Adipocyte (in vitro differentiated cells): ENCODE measurements around the gene IKZF5.

ENCODE experiments used
- DNase-seq: peaks from one replicate; pipeline ENCODE4 v3.0.0-alpha.2; 2015; ENCODE audit warnings: low read depth
- H3K27me3 ChIP-seq: replicated peaks from 2 replicates; pipeline ENCODE4 v1.7.0; 2013; ENCODE audit warnings: mild to moderate bottlenecking, low read length, moderate library complexity; ENCODE audit not compliant: control insufficient read depth, insufficient read depth
- H3K36me3 ChIP-seq: 2 replicates; pipeline ENCODE4 v1.7.0; 2013; ENCODE audit warnings: low read length, mild to moderate bottlenecking, moderate library complexity; ENCODE audit not compliant: control insufficient read depth, insufficient read depth, severe bottlenecking
- H3K4me1 ChIP-seq: 2 replicates; pipeline ENCODE4 v1.7.0; 2013; ENCODE audit warnings: mild to moderate bottlenecking, low read length, moderate library complexity; ENCODE audit not compliant: control insufficient read depth, insufficient read depth
- H3K4me3 ChIP-seq: 2 replicates; pipeline ENCODE4 v1.7.0; 2013; ENCODE audit warnings: mild to moderate bottlenecking, low read length, moderate library complexity
- H3K9ac ChIP-seq: 2 replicates; pipeline ENCODE4 v1.7.0; 2013; ENCODE audit warnings: mild to moderate bottlenecking, low read length, moderate library complexity
- H3K9me3 ChIP-seq: 2 replicates; pipeline ENCODE4 v1.7.0; 2013; ENCODE audit warnings: mild to moderate bottlenecking, low read length, moderate library complexity; ENCODE audit not compliant: control insufficient read depth

The IKZF5 gene

GRCh38 chr10:122997864-122998263, 10.7 kb downstream of the IKZF5 start:
- no peaks in the 10 kb centered on the region for H3K27me3 ChIP-seq
- H3K36me3 ChIP-seq: peaks cover 48% of the 10 kb centered on the region
- H3K4me3 ChIP-seq: no peak overlapping the region
- H3K9ac ChIP-seq: no peak overlapping the region
- no peaks in the 10 kb centered on the region for H3K4me1 ChIP-seq
- H3K9me3 ChIP-seq: no peaks in the 10 kb centered on the region
- no peak for DNase-seq

DNA sequence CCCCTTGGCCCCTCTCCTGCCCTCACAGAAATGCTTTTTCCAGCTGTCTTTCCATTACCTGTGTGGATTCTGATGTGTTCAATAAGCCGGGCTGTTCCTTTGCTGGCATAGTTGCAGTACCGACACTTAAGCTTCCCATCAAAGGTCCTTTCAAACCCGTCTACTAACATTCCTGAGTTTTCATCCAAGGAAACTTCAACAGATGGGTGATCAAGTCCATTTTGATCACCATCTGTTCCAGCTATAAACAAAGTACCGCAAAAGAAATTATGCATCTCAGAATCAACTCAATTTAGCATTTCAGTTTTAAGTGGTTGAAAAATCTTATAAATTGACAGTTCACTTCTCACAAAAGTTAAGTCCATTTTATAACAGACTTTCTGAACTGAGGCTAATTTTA, 12.7 kb downstream of the IKZF5 start:
- no peak overlapping the region for H3K4me3 ChIP-seq
- no peaks in the 10 kb centered on the region for H3K27me3 ChIP-seq
- no peaks in the 10 kb centered on the region for H3K9me3 ChIP-seq
- DNase-seq: no peak
- no peak overlapping the region for H3K9ac ChIP-seq
- H3K36me3 ChIP-seq: peaks cover 63% of the 10 kb centered on the region
- H3K4me1 ChIP-seq: no peaks in the 10 kb centered on the region

DNA sequence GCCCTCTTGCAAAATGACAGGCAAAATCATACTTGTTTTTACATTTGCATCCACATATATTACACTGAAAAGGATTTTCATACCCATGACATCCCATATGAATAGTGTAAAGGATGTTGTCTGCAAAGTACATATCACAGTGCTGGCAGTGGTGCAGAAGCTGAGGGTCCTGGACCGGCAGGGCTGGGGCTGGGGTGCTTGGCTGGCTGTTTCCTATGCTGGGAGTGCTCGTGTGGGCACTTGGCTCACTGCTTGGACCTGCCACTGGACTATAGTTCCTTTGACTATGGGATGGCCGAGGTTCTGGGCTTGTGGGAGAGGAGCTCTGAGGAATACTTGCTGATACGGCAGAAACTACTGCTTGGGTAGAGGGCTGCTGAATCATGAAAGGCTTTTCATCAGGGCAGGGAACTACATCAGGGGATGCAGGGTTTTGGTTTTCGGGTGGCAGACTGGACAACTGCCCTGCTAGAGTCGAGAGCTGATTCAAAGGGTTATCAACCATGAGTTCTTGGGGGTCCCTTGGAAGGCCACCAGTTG, 14.7 kb downstream of the IKZF5 start:
- no peak overlapping the region for H3K9ac ChIP-seq
- peaks cover 67% of the 10 kb centered on the region for H3K36me3 ChIP-seq
- no peaks in the 10 kb centered on the region for H3K9me3 ChIP-seq
- H3K4me3 ChIP-seq: no peak overlapping the region
- H3K27me3 ChIP-seq: no peaks in the 10 kb centered on the region
- H3K4me1 ChIP-seq: no peaks in the 10 kb centered on the region
- DNase-seq: no peak

- no peaks in the 10 kb centered on the region for H3K4me1 ChIP-seq
- H3K36me3 ChIP-seq: peaks cover 63% of the 10 kb centered on the region
- no peak overlapping the region for H3K9ac ChIP-seq
- no peaks in the 10 kb centered on the region for H3K27me3 ChIP-seq
- no peaks in the 10 kb centered on the region for H3K9me3 ChIP-seq
- H3K4me3 ChIP-seq: no peak overlapping the region
- DNase-seq: no peak
Measured at GRCh38 chr10:122992031-122992585, 16.5 kb downstream of the IKZF5 start.

DNA sequence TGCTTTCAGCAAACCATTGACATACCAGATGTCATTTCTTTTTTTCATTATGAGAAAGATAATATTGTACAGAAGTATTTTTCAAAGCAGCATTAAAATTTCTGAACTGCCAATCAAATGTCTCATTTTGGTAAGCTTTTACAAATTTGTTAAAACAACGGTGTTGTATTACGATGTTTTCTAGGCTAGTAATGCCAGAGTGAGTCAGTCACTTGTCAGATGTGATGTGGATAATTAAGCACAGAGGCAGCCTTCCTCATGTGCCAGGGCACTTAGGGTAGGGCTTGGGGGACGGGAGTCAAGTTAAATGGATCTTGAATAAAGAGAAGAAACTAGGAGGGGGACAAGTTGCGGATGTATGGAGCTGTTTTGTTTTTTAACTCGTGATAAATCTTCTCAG, 18.3 kb downstream of the IKZF5 start:
- Histone ChIP-seq H3K36me3 (peaks cover 57% of the 10 kb centered on the region), H3K9ac (no peak overlapping the region), H3K4me1 (no peaks in the 10 kb centered on the region), H3K9me3 (no peaks in the 10 kb centered on the region), H3K27me3 (no peaks in the 10 kb centered on the region), H3K4me3 (no peak overlapping the region)
- DNase-seq: peak; percentile 49

- H3K4me3 ChIP-seq: no peak overlapping the region
- H3K36me3 ChIP-seq: peaks cover 40% of the 10 kb centered on the region
Measured at GRCh38 chr10:122988501-122988900, 20.1 kb downstream of the IKZF5 start.

GRCh38 chr10:122986335-122986734, 22.3 kb downstream of the IKZF5 start:
- H3K9ac ChIP-seq: no peak overlapping the region
- peaks cover 3% of the 10 kb centered on the region for H3K4me1 ChIP-seq
- no peak overlapping the region for H3K4me3 ChIP-seq
- no peaks in the 10 kb centered on the region for H3K27me3 ChIP-seq
- DNase-seq: no peak
- H3K36me3 ChIP-seq: peaks cover 26% of the 10 kb centered on the region
- no peaks in the 10 kb centered on the region for H3K9me3 ChIP-seq

More at GRCh38 chr10:122988501-122988900, 20.1 kb downstream of the IKZF5 start:
- Histone ChIP-seq H3K9ac (no peak overlapping the region), H3K27me3 (no peaks in the 10 kb centered on the region), H3K9me3 (no peaks in the 10 kb centered on the region), H3K4me1 (no peaks in the 10 kb centered on the region)
- DNase-seq: no peak

DNA sequence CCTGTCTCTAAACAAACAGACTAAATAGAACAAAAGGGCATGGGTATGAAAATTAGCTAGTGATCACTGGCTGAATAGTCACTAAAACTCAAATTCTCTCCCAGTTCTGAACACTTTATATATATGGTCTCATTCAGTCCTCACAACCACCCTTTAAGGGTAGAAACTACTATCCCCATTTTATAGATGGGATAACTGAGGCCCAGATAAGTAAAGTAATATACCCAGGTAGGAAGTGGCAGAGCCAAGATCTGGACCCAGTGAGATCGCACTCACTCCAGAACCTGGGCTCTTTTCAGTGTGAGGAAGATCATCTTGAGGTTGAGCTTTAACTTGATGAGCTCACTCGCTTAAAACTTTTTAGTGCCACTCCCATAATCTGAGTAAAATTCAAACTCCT, 23.9 kb downstream of the IKZF5 start:
- no peaks in the 10 kb centered on the region for H3K27me3 ChIP-seq
- peaks cover 13% of the 10 kb centered on the region for H3K4me1 ChIP-seq
- no peak overlapping the region for H3K9ac ChIP-seq
- H3K36me3 ChIP-seq: peaks cover 19% of the 10 kb centered on the region
- H3K9me3 ChIP-seq: no peaks in the 10 kb centered on the region
- no peak overlapping the region for H3K4me3 ChIP-seq
- DNase-seq: no peak

DNA sequence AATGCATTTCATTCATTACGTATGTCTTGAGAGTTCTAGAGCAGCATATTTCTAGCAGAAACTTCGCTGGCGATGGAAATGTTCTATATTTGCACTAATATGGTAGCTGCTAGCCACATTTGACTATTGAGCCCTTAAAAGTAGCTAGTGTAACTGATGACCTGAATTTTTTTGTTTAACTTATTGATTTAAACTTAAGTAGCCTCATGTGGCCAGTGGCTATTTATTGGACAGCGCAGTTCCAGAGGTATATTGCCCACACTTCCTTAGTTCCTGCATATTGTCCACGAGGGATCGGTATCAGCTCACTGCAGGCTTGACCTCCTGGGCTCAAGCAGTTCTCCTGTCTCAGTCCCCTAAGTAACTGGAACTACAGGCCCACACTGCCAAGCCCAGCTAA, 24.7 kb downstream of the IKZF5 start:
- no peaks in the 10 kb centered on the region for H3K27me3 ChIP-seq
- no peak for DNase-seq
- peaks cover 19% of the 10 kb centered on the region for H3K36me3 ChIP-seq
- H3K4me1 ChIP-seq: peaks cover 14% of the 10 kb centered on the region
- H3K4me3 ChIP-seq: no peak overlapping the region
- no peak overlapping the region for H3K9ac ChIP-seq
- H3K9me3 ChIP-seq: no peaks in the 10 kb centered on the region

DNA sequence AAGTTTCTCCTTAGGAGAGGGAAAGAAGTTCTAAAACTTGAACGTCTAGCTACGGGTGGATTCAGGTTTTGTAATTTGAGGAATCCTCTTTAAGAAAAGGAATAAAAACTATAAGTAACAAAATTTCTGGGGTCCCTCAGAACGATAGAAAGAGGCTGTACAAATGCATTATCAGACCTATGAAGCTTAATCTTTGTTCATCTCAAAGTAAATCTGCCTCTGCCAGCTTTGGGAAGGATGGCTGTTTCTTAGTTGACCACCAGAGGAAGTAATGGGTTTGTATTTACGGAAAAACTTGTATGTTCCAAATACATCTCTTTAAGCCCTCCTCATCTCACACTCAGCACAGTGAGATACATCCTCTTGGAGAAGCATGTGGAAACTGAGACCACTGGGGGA, 27.5 kb downstream of the IKZF5 start:
- Histone ChIP-seq H3K9me3 (no peaks in the 10 kb centered on the region), H3K4me3 (peak overlapping the region; percentile 90), H3K27me3 (no peaks in the 10 kb centered on the region), H3K9ac (peak overlapping the region; percentile 81), H3K4me1 (peaks cover 14% of the 10 kb centered on the region), H3K36me3 (peaks cover 5% of the 10 kb centered on the region)
- DNase-seq: peak; percentile 70

GRCh38 chr10:122980209-122981065, 28.2 kb downstream of the IKZF5 start, which contains the start of gene PSTK:
Gene PSTK, plus strand, starts transcription at chr10:122980401. Its CDS starts 79 bp downstream, at chr10:122980480.
- peak within 1 kb of the TSS; percentile 90 for H3K4me3 ChIP-seq
- no peaks in the 10 kb centered on the region for H3K9me3 ChIP-seq
- H3K27me3 ChIP-seq: no peaks in the 10 kb centered on the region
- H3K9ac ChIP-seq: peak within 1 kb of the TSS; percentile 92
- peak; percentile 97 for DNase-seq
- H3K4me1 ChIP-seq: peaks cover 14% of the 10 kb centered on the region
- peaks cover 5% of the 10 kb centered on the region for H3K36me3 ChIP-seq
